Measurements from ENCODE around the gene ZNF362. TPM values are rescaled to one million over a fixed set of nuclear protein-coding genes. Genes with fewer than 3 reads are reported as not detected.

ZNF362 gene
- total RNA-seq, 2 donors from 2014 or later = 8.9 to 9.8 TPM

GRCh38 chr1:33247545-33247944, 8.7 kb upstream of the ZNF362 start:
- no peak for DNase-seq
- no peak overlapping the region for H3K9ac ChIP-seq (ENCODE audit: low read depth in 2 of 2, low read length in 2 of 2)
- H3K9me3 ChIP-seq = no peaks in the 10 kb centered on the region
- TF ChIP-seq CTCF (IDR thresholded peaks at IDR 0.05) = no peak
- H3K4me3 ChIP-seq = no peak overlapping the region
- H3K27me3 ChIP-seq = no peaks in the 10 kb centered on the region
- no peak overlapping the region for H3K27ac ChIP-seq
- no peaks in the 10 kb centered on the region for H3K36me3 ChIP-seq
- H3K4me1 ChIP-seq = no peaks in the 10 kb centered on the region
- intact Hi-C loops (cut with DNase I) = no loop called here

- Histone ChIP-seq H3K4me1 (no peaks in the 10 kb centered on the region), H3K27ac (no peak overlapping the region)
- no peak for TF ChIP-seq CTCF (IDR thresholded peaks at IDR 0.05)
These were observed 8.0 kb upstream of the ZNF362 start for GRCh38 chr1:33248244-33248643.

GRCh38 chr1:33249422-33249821, 6.9 kb upstream of the ZNF362 start:
- intact Hi-C loops (cut with DNase I) = no loop called here
- Histone ChIP-seq H3K9me3 (no peaks in the 10 kb centered on the region), H3K27ac (no peak overlapping the region), H3K27me3 (no peaks in the 10 kb centered on the region), H3K36me3 (no peaks in the 10 kb centered on the region), H3K4me3 (no peak overlapping the region), H3K4me1 (no peaks in the 10 kb centered on the region), H3K9ac (ENCODE audit: low read depth in 2 of 2, low read length in 2 of 2) (no peak overlapping the region)
- TF ChIP-seq CTCF (IDR thresholded peaks at IDR 0.05) = no peak
- DNase-seq = no peak

More at GRCh38 chr1:33248244-33248643, 8.0 kb upstream of the ZNF362 start:
- intact Hi-C loops (cut with DNase I) = no loop called here
- no peak for DNase-seq
- H3K36me3 ChIP-seq = no peaks in the 10 kb centered on the region
- H3K9me3 ChIP-seq = no peaks in the 10 kb centered on the region
- H3K9ac ChIP-seq (ENCODE audit: low read depth in 2 of 2, low read length in 2 of 2) = no peak overlapping the region
- H3K4me3 ChIP-seq = no peak overlapping the region
- no peaks in the 10 kb centered on the region for H3K27me3 ChIP-seq

GRCh38 chr1:33250217-33250616, 6.1 kb upstream of the ZNF362 start:
- H3K36me3 ChIP-seq = no peaks in the 10 kb centered on the region
- H3K9me3 ChIP-seq = no peaks in the 10 kb centered on the region
- no peaks in the 10 kb centered on the region for H3K27me3 ChIP-seq
- DNase-seq = no peak
- no peak overlapping the region for H3K27ac ChIP-seq
- intact Hi-C loops (cut with DNase I) = no loop called here
- no peak overlapping the region for H3K9ac ChIP-seq (ENCODE audit: low read depth in 2 of 2, low read length in 2 of 2)
- TF ChIP-seq CTCF (IDR thresholded peaks at IDR 0.05) = no peak
- H3K4me3 ChIP-seq = no peak overlapping the region
- H3K4me1 ChIP-seq = no peaks in the 10 kb centered on the region

- Histone ChIP-seq H3K27ac (no peak overlapping the region), H3K27me3 (no peaks in the 10 kb centered on the region), H3K36me3 (no peaks in the 10 kb centered on the region), H3K9me3 (no peaks in the 10 kb centered on the region), H3K9ac (ENCODE audit: low read depth in 2 of 2, low read length in 2 of 2) (no peak overlapping the region), H3K4me1 (no peaks in the 10 kb centered on the region), H3K4me3 (no peak overlapping the region)
- TF ChIP-seq CTCF (IDR thresholded peaks at IDR 0.05) = no peak
- no peak for DNase-seq
- intact Hi-C loops (cut with DNase I) = no loop called here
These were observed 5.6 kb upstream of the ZNF362 start for GRCh38 chr1:33250724-33251123.

- intact Hi-C loops (cut with DNase I) = no loop called here
- Histone ChIP-seq H3K9ac (ENCODE audit: low read depth in 2 of 2, low read length in 2 of 2) (no peak overlapping the region), H3K4me1 (peaks cover 13% of the 10 kb centered on the region), H3K36me3 (no peaks in the 10 kb centered on the region), H3K27ac (no peak overlapping the region), H3K4me3 (no peak overlapping the region), H3K9me3 (no peaks in the 10 kb centered on the region), H3K27me3 (no peaks in the 10 kb centered on the region)
- DNase-seq = no peak
- no peak for TF ChIP-seq CTCF (IDR thresholded peaks at IDR 0.05)
These were observed 1.8 kb upstream of the ZNF362 start for GRCh38 chr1:33254491-33254890.

All from colonic mucosa (tissue), 4 donors.